HG02885 (cell line): ENCODE results near the gene RAB7B.

Experiments used
- ATAC-seq: cut with Tn5 transposase; IDR thresholded peaks from one replicate; pipeline ENCODE4 v1.9.1; 2021; ENCODE audit warnings: mild to moderate bottlenecking; ENCODE audit not compliant: unreplicated experiment, poor library complexity

The RAB7B gene

GRCh38 chr1:205933671-205934618, 69.2 kb downstream of the RAB7B start:
- no peak for ATAC-seq

- ATAC-seq, result no peak
These were observed 70.4 kb downstream of the RAB7B start for GRCh38 chr1:205932776-205933175.

GRCh38 chr1:205930799-205931281, 72.4 kb downstream of the RAB7B start:
- no peak for ATAC-seq

DNA sequence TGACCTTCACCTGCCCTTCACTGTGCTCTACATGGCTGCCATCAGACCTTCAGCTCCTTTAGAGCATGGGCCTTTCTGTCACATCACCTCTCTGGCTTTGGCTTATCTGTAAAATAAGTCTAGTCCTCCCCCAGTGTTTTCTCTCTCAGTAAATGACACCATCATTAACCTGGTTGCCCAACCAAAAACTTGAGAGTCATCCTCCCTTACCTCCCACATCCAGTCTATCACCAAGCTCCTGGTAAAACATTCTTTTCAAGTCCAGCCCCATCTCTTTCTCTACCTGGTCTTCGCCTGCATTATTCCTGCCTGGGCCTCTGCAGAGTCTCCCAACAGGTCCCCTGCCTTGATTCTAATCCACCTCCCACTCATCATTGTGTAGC, 73.0 kb downstream of the RAB7B start:
- ATAC-seq, result no peak

GRCh38 chr1:205929496-205930194, 73.5 kb downstream of the RAB7B start:
- no peak for ATAC-seq

GRCh38 chr1:205928317-205928716, 74.9 kb downstream of the RAB7B start:
- no peak for ATAC-seq

DNA sequence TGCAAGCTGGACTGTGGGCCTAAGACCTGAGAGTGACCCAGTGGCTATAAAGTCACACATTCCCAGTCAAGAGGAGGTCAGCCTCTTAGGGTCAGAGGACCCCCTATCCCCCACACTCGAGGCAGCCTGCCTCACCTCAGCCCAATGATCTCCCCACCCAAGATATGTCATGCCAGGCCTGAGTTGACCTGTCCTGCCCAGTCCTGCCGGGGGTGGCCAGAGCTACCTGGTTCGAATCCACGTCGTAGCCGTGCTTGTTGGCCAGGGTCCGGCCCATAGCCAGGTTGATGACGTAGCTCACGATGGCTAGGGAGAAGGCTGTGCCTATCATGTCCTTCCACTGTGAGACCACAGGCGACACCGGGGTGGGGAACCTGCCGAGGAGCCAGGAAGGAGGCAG, 75.5 kb downstream of the RAB7B start:
- ATAC-seq, result no peak

GRCh38 chr1:205927247-205927646, 75.9 kb downstream of the RAB7B start:
- ATAC-seq, result no peak
